Neural cell (in vitro differentiated cells): Measurements from ENCODE around the gene RNASEL. TPM values are rescaled to one million over a fixed set of nuclear protein-coding genes. Genes with fewer than 3 reads are reported as not detected.

ENCODE experiments used
- H2AFZ ChIP-seq: fragments of 200-600, 300-800 bp; sonication (generic), shearing (Covaris generic); 2 replicates; pipeline ENCODE4 v1.6.0; 2014; ENCODE audit warnings: low read depth, mild to moderate bottlenecking, antibody characterized with exemption, low read length, moderate library complexity
- H3F3A ChIP-seq: fragments of 200-600 bp; shearing (Covaris generic); 2 replicates; pipeline ENCODE4 v1.6.1; 2016; ENCODE audit warnings: mild to moderate bottlenecking, moderate library complexity, mixed read lengths, antibody characterized with exemption, low read length; ENCODE audit not compliant: insufficient read depth, poor library complexity, severe bottlenecking
- H3K27ac ChIP-seq: fragments of 200-600, 300-800 bp; sonication (generic), shearing (Covaris generic); 2 replicates; pipeline ENCODE4 v1.5.1; 2014; ENCODE audit warnings: mild to moderate bottlenecking, low read length, moderate library complexity
- H3K27me3 ChIP-seq: fragments of 300-800, 200-600 bp; sonication (generic), shearing (Covaris generic); 2 replicates; pipeline ENCODE4 v1.6.0; 2014; ENCODE audit warnings: mild to moderate bottlenecking, low read depth, low read length, moderate library complexity; ENCODE audit not compliant: insufficient read depth
- H3K36me3 ChIP-seq: fragments of 300-800, 200-600 bp; sonication (generic), shearing (Covaris generic); 2 replicates; pipeline ENCODE4 v1.5.1; 2014; ENCODE audit warnings: mild to moderate bottlenecking, antibody characterized with exemption, low read length, moderate library complexity; ENCODE audit not compliant: insufficient read depth
- H3K4me2 ChIP-seq: fragments of 300-800, 200-600 bp; sonication (generic), shearing (Covaris generic); 2 replicates; pipeline ENCODE4 v1.6.0; 2014; ENCODE audit warnings: mild to moderate bottlenecking, low read length
- H3K4me3 ChIP-seq: fragments of 300-800, 200-600 bp; sonication (generic), shearing (Covaris generic); 2 replicates; pipeline ENCODE4 v1.5.1; 2014; ENCODE audit warnings: mild to moderate bottlenecking, low read length, moderate library complexity
- H3K79me2 ChIP-seq: fragments of 200-600 bp; shearing (Covaris generic); replicated peaks from 2 replicates; pipeline ENCODE4 v1.6.0; 2014; ENCODE audit warnings: mild to moderate bottlenecking, low read length, moderate library complexity; ENCODE audit not compliant: insufficient read depth
- H3K9ac ChIP-seq: fragments of 300-800, 200-600 bp; sonication (generic), shearing (Covaris generic); 2 replicates; pipeline ENCODE4 v1.6.1; 2016; ENCODE audit warnings: mild to moderate bottlenecking, low read length, mixed read lengths
- H3K9me2 ChIP-seq: fragments of 200-600 bp; shearing (Covaris generic); 2 replicates; pipeline ENCODE4 v1.6.1; 2016; ENCODE audit warnings: mild to moderate bottlenecking, low read length, mixed read lengths; ENCODE audit not compliant: insufficient read depth
- H3K9me3 ChIP-seq: fragments of 200-600, 300-800 bp; sonication (generic), shearing (Covaris generic); 2 replicates; pipeline ENCODE4 v1.6.1; 2016; ENCODE audit warnings: mild to moderate bottlenecking, mixed run types, low read length, moderate library complexity, mixed read lengths
- H4K20me1 ChIP-seq: fragments of 200-600 bp; shearing (Covaris generic); 2 replicates; pipeline ENCODE4 v1.6.1; 2016; ENCODE audit warnings: mild to moderate bottlenecking, mixed run types; ENCODE audit not compliant: insufficient read depth
- CTCF ChIP-seq: fragments of 450-650 bp; IDR thresholded peaks from 2 replicates; pipeline ENCODE4 v1.5.1; 2014; ENCODE audit warnings: antibody characterized with exemption, mild to moderate bottlenecking, moderate library complexity; ENCODE audit not compliant: poor library complexity, severe bottlenecking
- EP300 ChIP-seq: fragments of 450-650 bp; conservative IDR thresholded peaks from 2 replicates; pipeline ENCODE4 v1.6.1; 2014; ENCODE audit warnings: antibody characterized with exemption, mild to moderate bottlenecking, moderate library complexity; ENCODE audit not compliant: poor library complexity, severe bottlenecking
- EZH2 ChIP-seq: fragments of 200-600, 300-800 bp; shearing (Covaris generic), sonication (generic); IDR thresholded peaks from 2 replicates; pipeline ENCODE4 v1.6.1; 2014; ENCODE audit warnings: antibody characterized with exemption, low read length, borderline replicate concordance, mild to moderate bottlenecking; ENCODE audit not compliant: insufficient read depth, poor library complexity, severe bottlenecking
- MXI1 ChIP-seq: fragments of 450-650 bp; conservative IDR thresholded peaks from 2 replicates; pipeline ENCODE4 v1.6.1; 2014; ENCODE audit warnings: antibody characterized with exemption, mild to moderate bottlenecking; ENCODE audit not compliant: poor library complexity, severe bottlenecking
- POLR2AphosphoS5 ChIP-seq: IDR thresholded peaks from 2 replicates; pipeline ENCODE4 v1.6.1; 2012
- RAD21 ChIP-seq: fragments of 450-650 bp; conservative IDR thresholded peaks from 2 replicates; pipeline ENCODE4 v1.6.1; 2014; ENCODE audit warnings: antibody characterized with exemption, mild to moderate bottlenecking, moderate library complexity
- REST ChIP-seq: IDR thresholded peaks from 2 replicates; pipeline ENCODE4 v1.6.1; 2012; ENCODE audit warnings: borderline replicate concordance
- SMC3 ChIP-seq: fragments of 450-650 bp; conservative IDR thresholded peaks from 2 replicates; pipeline ENCODE4 v1.6.1; 2014; ENCODE audit warnings: antibody characterized with exemption, mild to moderate bottlenecking, moderate library complexity; ENCODE audit not compliant: poor library complexity
- TAF1 ChIP-seq: IDR thresholded peaks from 2 replicates; pipeline ENCODE4 v1.6.1; 2012; ENCODE audit warnings: low read depth
- polyA plus RNA-seq: library from polyadenylated mRNA; depleted of rRNA; stranded (reverse); fragments of >200 nt; gene quantifications from 2 replicates; pipeline ENCODE4 v1.2.3, GENCODE V29; 2014

The RNASEL gene
- polyA plus RNA-seq, 1 donor from 2014 or later: 0.47 TPM

- Histone ChIP-seq H3K79me2 (no peaks in the 10 kb centered on the region), H2AFZ (no peak overlapping the region), H4K20me1 (no peaks in the 10 kb centered on the region), H3K36me3 (no peaks in the 10 kb centered on the region), H3K9me2 (no peaks in the 10 kb centered on the region), H3K4me2 (no peak overlapping the region), H3K27me3 (no peaks in the 10 kb centered on the region), H3K4me3 (no peak overlapping the region), H3K9ac (no peak overlapping the region), H3F3A (no peaks in the 10 kb centered on the region), H3K9me3 (no peaks in the 10 kb centered on the region), H3K27ac (no peak overlapping the region)
- TF ChIP-seq EP300 (no peak), RAD21 (no peak), REST (no peak), CTCF (no peak), POLR2AphosphoS5 (no peak), EZH2 (no peak)
Observed at GRCh38 chr1:182598296-182598695, 9.2 kb upstream of the RNASEL start.

GRCh38 chr1:182596934-182597333, 7.9 kb upstream of the RNASEL start:
- Histone ChIP-seq H2AFZ (no peak overlapping the region), H3K79me2 (no peaks in the 10 kb centered on the region), H3K27ac (no peak overlapping the region), H3K9me2 (no peaks in the 10 kb centered on the region), H3K4me2 (no peak overlapping the region), H3K9me3 (no peaks in the 10 kb centered on the region), H4K20me1 (no peaks in the 10 kb centered on the region), H3K36me3 (no peaks in the 10 kb centered on the region), H3K9ac (no peak overlapping the region), H3F3A (no peaks in the 10 kb centered on the region), H3K27me3 (no peaks in the 10 kb centered on the region), H3K4me3 (no peak overlapping the region)
- TF ChIP-seq RAD21 (no peak), CTCF (no peak), MXI1 (no peak), SMC3 (no peak), EP300 (no peak), POLR2AphosphoS5 (no peak), REST (no peak), TAF1 (no peak), EZH2 (no peak)
